ENCODE data around the gene CTNNBL1. TPM values are rescaled to one million over a fixed set of nuclear protein-coding genes. Genes with fewer than 3 reads are reported as not detected.

The CTNNBL1 gene
- total and polyA plus RNA-seq, 3 donors from 2014 or later: 50.4 to 119 (median 61.0) TPM

- intact Hi-C loops (cut with DNase I; ENCODE audit: low total_unique reads): no loop called here
These were observed 139.5 kb downstream of the CTNNBL1 start for GRCh38 chr20:37833221-37833896.

GRCh38 chr20:37836926-37837325 lies 143.1 kb downstream of the CTNNBL1 start:
- H3K27me3 ChIP-seq: no peaks in the 10 kb centered on the region
- DNase-seq: no peak
- no peak overlapping the region for H3K4me3 ChIP-seq
- WGBS, 2 donors: 72 to 73% methylated on average over 5 of the region's 5 CpGs
- H3K4me1 ChIP-seq: no peaks in the 10 kb centered on the region
- no peak overlapping the region for H3K27ac ChIP-seq
- no peaks in the 10 kb centered on the region for H3K36me3 ChIP-seq (ENCODE audit: low read depth, missing control alignments)
- H3K9me3 ChIP-seq: no peaks in the 10 kb centered on the region
- TF ChIP-seq POLR2A (IDR thresholded peaks at IDR 0.05): no peak
- no peak for TF ChIP-seq CTCF (IDR thresholded peaks at IDR 0.05)
- intact Hi-C loops (cut with DNase I; ENCODE audit: low total_unique reads): no loop called here

More at GRCh38 chr20:37833221-37833896, 139.5 kb downstream of the CTNNBL1 start:
- Histone ChIP-seq H3K36me3 (ENCODE audit: low read depth, missing control alignments) (no peaks in the 10 kb centered on the region), H3K4me3 (no peak overlapping the region), H3K27me3 (no peaks in the 10 kb centered on the region), H3K9me3 (no peaks in the 10 kb centered on the region), H3K27ac (no peak overlapping the region), H3K4me1 (no peaks in the 10 kb centered on the region)
- no peak for TF ChIP-seq CTCF (IDR thresholded peaks at IDR 0.05)
- TF ChIP-seq POLR2A (IDR thresholded peaks at IDR 0.05): no peak
- 79 to 80% methylated on average over 8 of the region's 8 CpGs for WGBS, 2 donors
- DNase-seq: no peak

GRCh38 chr20:37837924-37838323 lies 144.1 kb downstream of the CTNNBL1 start:
- intact Hi-C loops (cut with DNase I; ENCODE audit: low total_unique reads): no loop called here
- Histone ChIP-seq H3K4me1 (no peaks in the 10 kb centered on the region), H3K27me3 (no peaks in the 10 kb centered on the region), H3K36me3 (ENCODE audit: low read depth, missing control alignments) (no peaks in the 10 kb centered on the region), H3K4me3 (no peak overlapping the region), H3K27ac (no peak overlapping the region), H3K9me3 (no peaks in the 10 kb centered on the region)
- no peak for DNase-seq
- 89 to 90% methylated on average over 8 of the region's 8 CpGs for WGBS, 2 donors
- TF ChIP-seq CTCF (IDR thresholded peaks at IDR 0.05) (no peak), POLR2A (IDR thresholded peaks at IDR 0.05) (no peak)

GRCh38 chr20:37838769-37839431 lies 145.1 kb downstream of the CTNNBL1 start:
- no peaks in the 10 kb centered on the region for H3K36me3 ChIP-seq (ENCODE audit: low read depth, missing control alignments)
- TF ChIP-seq CTCF (IDR thresholded peaks at IDR 0.05) (no peak), POLR2A (IDR thresholded peaks at IDR 0.05) (no peak)
- no peaks in the 10 kb centered on the region for H3K9me3 ChIP-seq
- no peak for DNase-seq
- H3K27me3 ChIP-seq: no peaks in the 10 kb centered on the region
- no peak overlapping the region for H3K4me3 ChIP-seq
- intact Hi-C loops (cut with DNase I; ENCODE audit: low total_unique reads): no loop called here
- H3K4me1 ChIP-seq: no peaks in the 10 kb centered on the region
- 94 to 95% methylated on average over 6 of the region's 6 CpGs for WGBS, 2 donors
- H3K27ac ChIP-seq: no peak overlapping the region

All from testis (tissue), 3 donors.